ENCODE data around the gene CABLES2. TPM values are rescaled to one million over a fixed set of nuclear protein-coding genes. Genes with fewer than 3 reads are reported as not detected.

CABLES2 gene
- total RNA-seq, 4 donors from 2014 or later = 2.0 to 3.8 (median 2.2) TPM

- Histone ChIP-seq H3K4me3 (peak overlapping the region; percentile 69 to 95 (median 90)), H3K9me3 (no peaks in the 10 kb centered on the region), H3K4me1 (peaks cover 71 to 98% (median 80%) of the 10 kb centered on the region in 3 donors), H3K27me3 (peaks cover 0 to 33% (median 0%) of the 10 kb centered on the region in 4 donors), H3K27ac (peak overlapping the region; percentile 85 to 99 (median 97)), H3K36me3 (no peaks in the 10 kb centered on the region)
- no peak for TF ChIP-seq CTCF (IDR thresholded peaks at IDR 0.05)
- TF ChIP-seq POLR2A (IDR thresholded peaks at IDR 0.05) = no peak
- WGBS, 2 donors = 0% methylated on average over 6 of the region's 37 CpGs; no CpG with 5 or more reads in 1 of the 2 donors
- DNase-seq = no peak
- intact Hi-C loops (cut with DNase I) = no loop called here
These were observed 39.3 kb downstream of the CABLES2 start for GRCh38 chr20:62367633-62368391.

- TF ChIP-seq CTCF (IDR thresholded peaks at IDR 0.05) = no peak
- peak in 2 of 4 donors; percentile 69 to 72 for TF ChIP-seq POLR2A (IDR thresholded peaks at IDR 0.05)
- WGBS, 2 donors = no CpG with 5 or more reads among the region's 70 CpGs
- DNase-seq = no peak
- Histone ChIP-seq H3K4me1 (peaks cover 78 to 98% (median 86%) of the 10 kb centered on the region in 3 donors), H3K27me3 (peaks cover 0 to 30% (median 0%) of the 10 kb centered on the region in 4 donors), H3K4me3 (peak within 1 kb of the TSS; percentile 69 to 95 (median 90)), H3K36me3 (peaks cover 0 to 3% (median 0%) of the 10 kb centered on the region in 3 donors), H3K27ac (peak within 1 kb of the TSS; percentile 85 to 99 (median 97)), H3K9me3 (no peaks in the 10 kb centered on the region)
- intact Hi-C loops (cut with DNase I) = no loop called here
These were observed 39.9 kb downstream of the CABLES2 start, which contains the start of gene LAMA5 for GRCh38 chr20:62367136-62367632. LAMA5 (minus strand) TSS chr20:62367312; CDS start chr20:62367245, 67 bp downstream.

GRCh38 chr20:62366370-62367135 is 40.5 kb downstream of the CABLES2 start:
- Histone ChIP-seq H3K36me3 (peaks cover 0 to 10% (median 0%) of the 10 kb centered on the region in 3 donors), H3K4me3 (peak overlapping the region; percentile 69 to 95 (median 90)), H3K27ac (peak overlapping the region; percentile 85 to 99 (median 97)), H3K4me1 (peaks cover 84 to 98% (median 93%) of the 10 kb centered on the region in 3 donors), H3K27me3 (peaks cover 0 to 30% (median 0%) of the 10 kb centered on the region in 4 donors), H3K9me3 (no peaks in the 10 kb centered on the region)
- WGBS, 2 donors = 0% methylated on average over 2 of the region's 72 CpGs; no CpG with 5 or more reads in 1 of the 2 donors
- DNase-seq = no peak
- intact Hi-C loops (cut with DNase I) = no loop called here
- TF ChIP-seq POLR2A (IDR thresholded peaks at IDR 0.05) (no peak), CTCF (IDR thresholded peaks at IDR 0.05) (no peak)

- DNase-seq = no peak
- peak overlapping the region; percentile 85 to 99 (median 97) for H3K27ac ChIP-seq
- peak overlapping the region; percentile 69 to 95 (median 90) for H3K4me3 ChIP-seq
- intact Hi-C loops (cut with DNase I) = no loop called here
- TF ChIP-seq POLR2A (IDR thresholded peaks at IDR 0.05) = peak in 1 of 4 donors; percentile 19
- no peak for TF ChIP-seq CTCF (IDR thresholded peaks at IDR 0.05)
- H3K27me3 ChIP-seq = peaks cover 0 to 30% (median 0%) of the 10 kb centered on the region in 4 donors
- peaks cover 88 to 98% (median 96%) of the 10 kb centered on the region in 3 donors for H3K4me1 ChIP-seq
- no peaks in the 10 kb centered on the region for H3K9me3 ChIP-seq
- 0 to 10% methylated on average over 1 to 2 of the region's 10 CpGs for WGBS, 2 donors
- H3K36me3 ChIP-seq = peaks cover 0 to 11% (median 0%) of the 10 kb centered on the region in 3 donors
These were observed 41.2 kb downstream of the CABLES2 start for GRCh38 chr20:62365814-62366369.
